Astrocyte of the spinal cord (primary cell): ENCODE data around the gene COQ8B.

ENCODE experiments used
- DNase-seq: peaks from one replicate; pipeline ENCODE4 v3.0.0; 2011; ENCODE audit warnings: low read depth, low spot score
- H3K4me3 ChIP-seq: 2 replicates; pipeline ENCODE4 v1.5.1; 2011; ENCODE audit warnings: low read depth, mild to moderate bottlenecking, low read length, moderate library complexity
- in situ Hi-C: cut with HindIII; loops from 2 replicates; pipeline ENCODE4 v1.10.0; 2017; ENCODE audit warnings: low sequenced_read_pairs
- TF ChIP-seq, protein P1 (sequence below): IDR thresholded peaks from 2 replicates; pipeline ENCODE4 v1.5.1; 2012; ENCODE audit warnings: low read depth, mild to moderate bottlenecking, low read length, inconsistent platforms

The COQ8B gene

DNA sequence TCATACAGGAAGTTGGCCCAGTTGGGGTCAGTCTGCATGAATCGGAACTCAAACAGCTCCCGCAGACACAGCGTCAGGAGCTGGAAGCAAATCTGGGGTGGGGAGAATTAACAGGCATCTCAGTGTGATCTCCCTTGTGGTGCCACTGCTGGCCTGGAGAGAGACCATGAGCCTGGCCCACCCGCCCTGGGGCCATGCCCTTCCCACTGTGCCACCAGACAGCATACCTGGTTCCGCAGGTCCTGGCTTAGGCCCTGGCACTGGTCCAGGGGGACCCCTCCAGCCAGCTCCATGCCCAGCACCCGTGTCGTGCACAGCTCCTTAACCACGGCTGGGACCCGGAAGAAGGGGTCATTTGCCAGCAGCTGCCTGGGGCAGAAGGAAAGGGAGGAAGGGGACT is 16.6 kb downstream of the COQ8B start:
- no peak for DNase-seq
- in situ Hi-C loops = no loop called here
- no peak overlapping the region for H3K4me3 ChIP-seq

DNA sequence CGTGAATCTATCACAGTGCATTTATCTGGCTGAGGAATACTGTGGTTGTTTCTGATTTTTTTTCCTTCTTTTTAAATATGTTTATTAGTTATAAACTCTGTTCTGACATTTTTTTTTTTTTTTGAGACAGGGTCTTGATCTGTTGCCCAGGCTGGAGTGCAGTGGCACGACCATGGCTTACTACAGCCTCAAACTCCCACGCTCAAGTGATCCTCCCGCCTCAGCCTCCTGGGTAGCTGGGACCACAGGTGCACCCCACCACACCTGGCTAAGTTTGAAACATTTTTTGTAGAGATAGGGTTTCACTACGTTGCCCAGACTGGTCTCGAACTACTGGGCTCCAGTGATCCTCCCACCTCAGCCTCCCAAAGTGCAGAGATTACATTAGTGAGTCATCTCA is 19.7 kb downstream of the COQ8B start:
- no peak overlapping the region for H3K4me3 ChIP-seq
- TF ChIP-seq, protein P1, sequence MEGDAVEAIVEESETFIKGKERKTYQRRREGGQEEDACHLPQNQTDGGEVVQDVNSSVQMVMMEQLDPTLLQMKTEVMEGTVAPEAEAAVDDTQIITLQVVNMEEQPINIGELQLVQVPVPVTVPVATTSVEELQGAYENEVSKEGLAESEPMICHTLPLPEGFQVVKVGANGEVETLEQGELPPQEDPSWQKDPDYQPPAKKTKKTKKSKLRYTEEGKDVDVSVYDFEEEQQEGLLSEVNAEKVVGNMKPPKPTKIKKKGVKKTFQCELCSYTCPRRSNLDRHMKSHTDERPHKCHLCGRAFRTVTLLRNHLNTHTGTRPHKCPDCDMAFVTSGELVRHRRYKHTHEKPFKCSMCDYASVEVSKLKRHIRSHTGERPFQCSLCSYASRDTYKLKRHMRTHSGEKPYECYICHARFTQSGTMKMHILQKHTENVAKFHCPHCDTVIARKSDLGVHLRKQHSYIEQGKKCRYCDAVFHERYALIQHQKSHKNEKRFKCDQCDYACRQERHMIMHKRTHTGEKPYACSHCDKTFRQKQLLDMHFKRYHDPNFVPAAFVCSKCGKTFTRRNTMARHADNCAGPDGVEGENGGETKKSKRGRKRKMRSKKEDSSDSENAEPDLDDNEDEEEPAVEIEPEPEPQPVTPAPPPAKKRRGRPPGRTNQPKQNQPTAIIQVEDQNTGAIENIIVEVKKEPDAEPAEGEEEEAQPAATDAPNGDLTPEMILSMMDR = no peak
- in situ Hi-C loops = no loop called here
- DNase-seq = no peak

More for the DNA sequence above, 16.6 kb downstream of the COQ8B start:
- TF ChIP-seq, protein P1 = no peak

DNA sequence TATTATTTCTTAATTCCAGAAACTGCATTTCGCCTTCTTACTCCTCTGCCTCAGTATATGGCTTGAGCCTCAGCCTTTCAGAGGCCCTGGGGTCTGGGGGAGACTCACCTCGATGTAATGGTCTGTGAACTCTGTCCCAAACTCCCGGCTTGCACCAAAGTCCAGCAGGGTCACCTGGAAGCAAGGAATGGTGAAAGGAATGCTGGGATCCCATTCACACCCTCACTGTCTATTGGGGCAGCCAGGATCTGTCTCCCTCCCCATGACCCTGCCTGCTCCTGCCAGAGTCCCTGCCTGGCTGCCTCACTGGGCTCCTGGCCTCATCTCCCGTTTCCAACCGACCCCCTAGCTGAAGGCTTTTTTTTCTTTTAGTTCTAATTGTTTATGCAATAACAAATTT is 20.8 kb downstream of the COQ8B start:
- H3K4me3 ChIP-seq = no peak overlapping the region
- no peak for DNase-seq
- in situ Hi-C loops = no loop called here
- TF ChIP-seq, protein P1 = no peak

DNA sequence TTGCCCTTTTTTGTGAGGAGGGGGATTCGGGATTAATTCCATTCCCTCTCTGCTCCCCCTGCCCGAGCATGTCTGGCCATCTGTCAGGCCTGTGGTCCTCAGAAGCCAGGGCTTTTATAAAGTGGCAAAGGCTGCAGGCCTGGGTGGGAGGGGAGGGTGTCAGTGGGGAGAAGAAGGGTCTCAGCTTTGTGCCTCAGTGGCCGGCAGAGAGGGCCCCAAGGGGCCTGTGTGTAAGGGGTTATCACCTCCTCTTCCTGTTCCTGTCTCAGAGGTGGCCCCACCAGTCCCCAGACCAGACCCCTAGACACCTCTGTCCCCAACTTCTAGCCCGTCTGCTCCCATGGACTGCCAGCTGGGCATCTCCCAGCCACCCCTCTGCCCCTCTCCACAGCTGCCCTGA is 22.8 kb downstream of the COQ8B start:
- DNase-seq = no peak
- in situ Hi-C loops = no loop called here
- TF ChIP-seq, protein P1 = no peak
- no peak overlapping the region for H3K4me3 ChIP-seq

DNA sequence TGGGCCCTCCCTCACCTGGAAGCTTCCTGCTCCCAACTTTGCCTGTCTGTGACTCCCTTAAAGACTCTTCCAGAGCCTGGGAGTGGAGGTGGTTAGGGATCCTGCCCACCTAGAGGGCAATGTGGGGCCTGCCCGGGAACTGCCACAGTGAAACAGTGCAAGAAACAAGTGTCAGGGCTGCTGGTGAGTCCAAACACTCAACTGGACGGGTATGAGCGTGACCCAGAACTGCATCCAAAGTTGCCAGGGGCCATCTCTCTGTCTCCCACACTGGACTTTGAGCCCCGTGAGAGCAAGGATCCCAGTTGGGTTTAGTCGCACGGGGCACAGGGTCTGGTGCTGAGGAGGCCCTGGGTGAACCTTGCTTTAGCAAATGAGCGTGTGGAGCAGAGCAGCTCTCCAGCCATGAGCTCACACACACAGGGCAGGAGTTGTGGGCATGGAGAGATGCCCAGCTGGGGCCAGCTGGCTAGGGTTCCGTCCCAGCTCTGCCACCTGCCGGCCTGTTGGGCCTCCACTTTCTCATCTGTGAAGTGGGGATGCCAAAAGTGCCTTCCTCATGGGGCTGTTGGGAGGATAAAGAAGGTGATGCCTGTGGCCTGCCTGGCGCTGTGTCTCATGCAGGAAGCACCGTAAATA is 23.4 kb downstream of the COQ8B start:
- H3K4me3 ChIP-seq = no peak overlapping the region
- in situ Hi-C loops = no loop called here
- TF ChIP-seq, protein P1 = no peak
- DNase-seq = no peak

DNA sequence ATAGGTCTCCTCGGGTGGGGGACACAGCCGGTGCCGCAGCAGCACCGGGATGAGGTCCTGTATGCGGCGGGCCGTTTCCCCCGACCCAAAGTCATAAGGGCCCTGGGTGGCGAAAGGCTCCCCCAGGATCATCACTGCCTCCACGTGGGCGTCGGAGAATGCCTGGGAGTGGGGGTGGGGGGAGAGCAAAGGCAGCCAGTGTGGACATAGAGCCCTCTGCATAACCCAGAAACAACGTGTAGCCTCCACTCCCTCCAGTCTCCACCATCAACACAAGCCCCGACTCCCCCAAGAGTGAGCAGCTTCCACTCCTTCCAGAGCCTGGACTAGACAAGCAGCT is 24.5 kb downstream of the COQ8B start:
- TF ChIP-seq, protein P1 = no peak
- in situ Hi-C loops = no loop called here
- no peak overlapping the region for H3K4me3 ChIP-seq
- DNase-seq = no peak
